B cell (primary cell): ENCODE results near the gene KIAA0825.

Experiments
- CTCF ChIP-seq: fragments of 200-600 bp; IDR thresholded peaks from one replicate; pipeline ENCODE4 v1.8.0; 2022; ENCODE audit warnings: antibody characterized with exemption, mild to moderate bottlenecking
- EZH2 ChIP-seq: IDR thresholded peaks from 2 replicates; pipeline ENCODE4 v1.6.1; 2012; ENCODE audit warnings: borderline replicate concordance, low read depth, mild to moderate bottlenecking, moderate library complexity, low read length; ENCODE audit not compliant: insufficient read depth, poor library complexity, severe bottlenecking

GRCh38 chr5:94375801-94376200, 242.6 kb downstream of the KIAA0825 start:
- no peak for TF ChIP-seq EZH2
- TF ChIP-seq CTCF = no peak
